GM10248 (cell line): ENCODE results near the gene RAC3.

Experiments
- CTCF ChIA-PET: fragments of 300-600 bp; sonication (Branson Sonifier 250); formaldehyde crosslinking; extraction: SDS; loops from one replicate; lab custom pipeline; 2021; ENCODE audit warnings: antibody characterized with exemption; lab: Yijun Ruan, JAX
- POLR2A ChIA-PET: fragments of 350-650 bp; sonication (Branson Sonifier 250); formaldehyde crosslinking; extraction: SDS; loops from one replicate; lab custom pipeline; 2020; ENCODE audit warnings: antibody characterized with exemption; lab: Yijun Ruan, JAX
- DNase-seq: peaks from one replicate; pipeline ENCODE4 v3.0.0; 2012; ENCODE audit errors: extremely low spot score
- TF ChIP-seq, protein P1 (sequence below): IDR thresholded peaks from 2 replicates; pipeline ENCODE4 v1.5.1; 2012; ENCODE audit warnings: mild to moderate bottlenecking, low read depth; ENCODE audit errors: extremely low read depth, missing control alignments, control extremely low read depth

RAC3 gene

DNA sequence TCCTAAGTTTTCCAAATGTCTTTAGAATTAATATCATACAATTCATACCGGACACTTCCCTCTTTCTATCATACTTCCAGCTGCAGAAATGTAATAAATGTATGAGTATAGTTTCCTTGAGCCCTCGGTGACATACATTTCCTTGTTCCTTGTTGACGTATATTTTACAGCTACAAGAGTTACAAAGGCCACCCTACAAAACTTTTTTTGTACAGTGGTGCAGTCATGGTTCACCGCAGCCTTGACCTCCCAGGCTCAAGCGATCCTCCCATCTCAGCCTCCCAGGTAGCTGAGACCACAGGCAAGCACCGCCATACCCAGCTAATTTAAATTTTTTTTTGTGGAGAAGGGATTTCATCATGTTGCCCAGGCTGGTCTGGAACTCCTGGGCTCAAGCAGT is 41.3 kb downstream of the RAC3 start:
- CTCF ChIA-PET: interaction anchor here (0.7 to 1.2 kb wide), 2 partner anchors 35 to 114 kb away, joined by 3 to 5 read pairs; partner anchors contain the start of gene DCXR
- no peak for DNase-seq
- TF ChIP-seq, protein P1, sequence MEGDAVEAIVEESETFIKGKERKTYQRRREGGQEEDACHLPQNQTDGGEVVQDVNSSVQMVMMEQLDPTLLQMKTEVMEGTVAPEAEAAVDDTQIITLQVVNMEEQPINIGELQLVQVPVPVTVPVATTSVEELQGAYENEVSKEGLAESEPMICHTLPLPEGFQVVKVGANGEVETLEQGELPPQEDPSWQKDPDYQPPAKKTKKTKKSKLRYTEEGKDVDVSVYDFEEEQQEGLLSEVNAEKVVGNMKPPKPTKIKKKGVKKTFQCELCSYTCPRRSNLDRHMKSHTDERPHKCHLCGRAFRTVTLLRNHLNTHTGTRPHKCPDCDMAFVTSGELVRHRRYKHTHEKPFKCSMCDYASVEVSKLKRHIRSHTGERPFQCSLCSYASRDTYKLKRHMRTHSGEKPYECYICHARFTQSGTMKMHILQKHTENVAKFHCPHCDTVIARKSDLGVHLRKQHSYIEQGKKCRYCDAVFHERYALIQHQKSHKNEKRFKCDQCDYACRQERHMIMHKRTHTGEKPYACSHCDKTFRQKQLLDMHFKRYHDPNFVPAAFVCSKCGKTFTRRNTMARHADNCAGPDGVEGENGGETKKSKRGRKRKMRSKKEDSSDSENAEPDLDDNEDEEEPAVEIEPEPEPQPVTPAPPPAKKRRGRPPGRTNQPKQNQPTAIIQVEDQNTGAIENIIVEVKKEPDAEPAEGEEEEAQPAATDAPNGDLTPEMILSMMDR: no peak
- POLR2A ChIA-PET: no interaction called here

DNA sequence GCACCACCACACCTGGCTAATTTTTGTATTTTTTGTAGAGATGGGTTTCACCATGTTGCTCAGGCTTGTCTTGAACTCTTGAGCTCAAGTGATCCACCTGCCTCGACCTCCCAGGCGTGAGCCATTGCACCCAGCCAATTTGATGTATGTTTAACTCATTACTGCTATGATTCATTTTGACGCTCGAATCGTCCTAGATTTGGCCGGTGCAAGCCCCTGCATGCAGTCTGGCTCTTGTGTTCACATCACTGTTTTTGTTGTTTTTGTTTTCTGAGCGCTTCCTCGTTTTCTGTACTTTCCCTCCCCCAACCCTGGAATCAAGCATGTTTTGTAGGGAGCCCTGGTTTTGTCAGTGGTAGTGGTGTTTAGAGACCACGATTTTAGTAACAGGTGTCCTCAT is 42.0 kb downstream of the RAC3 start:
- ChIA-PET POLR2A (no interaction called here), CTCF (interaction anchor here (0.7 to 1.6 kb wide), 3 partner anchors 20 to 114 kb away, joined by 3 to 5 read pairs (median 3); partner anchors contain the start of gene DCXR)
- TF ChIP-seq, protein P1: no peak
- no peak for DNase-seq

DNA sequence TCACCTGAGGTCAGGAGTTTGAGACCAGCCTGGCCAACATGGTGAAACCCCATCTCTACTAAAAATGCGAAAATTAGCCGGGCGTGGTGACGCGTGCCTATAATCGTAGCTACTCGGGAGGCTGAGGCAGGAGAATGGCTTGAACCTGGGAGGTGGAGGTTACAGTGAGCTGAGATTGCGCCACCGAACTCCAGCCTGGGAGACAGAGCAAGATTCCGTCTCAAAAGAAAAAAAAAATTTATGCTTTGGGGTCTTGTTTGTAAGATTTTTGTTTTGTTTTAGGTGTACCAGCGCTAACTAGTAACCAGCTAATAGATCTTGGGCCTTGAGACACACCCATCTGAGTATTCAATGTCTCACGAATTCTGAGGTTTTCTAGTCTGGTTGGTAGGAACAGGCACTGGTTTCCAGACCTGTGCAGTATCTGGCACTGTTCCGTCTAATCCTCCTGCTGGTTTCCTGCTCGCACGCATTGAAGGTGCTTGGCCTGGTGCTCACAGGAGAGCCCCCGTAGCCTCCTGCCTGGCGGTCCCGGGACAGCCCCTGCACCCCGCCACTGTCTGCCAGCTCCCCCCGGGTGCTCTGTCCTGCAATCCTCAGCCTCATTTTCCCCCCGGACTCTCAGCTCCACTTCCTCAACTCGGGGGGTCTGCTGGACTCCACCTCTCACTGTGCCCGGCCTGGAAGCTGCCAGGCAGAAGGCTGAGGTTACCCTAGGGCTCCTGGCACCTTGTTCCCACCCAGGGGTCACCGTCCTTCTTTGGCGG is 44.7 kb downstream of the RAC3 start:
- DNase-seq: no peak
- TF ChIP-seq, protein P1: no peak
- ChIA-PET POLR2A (interaction anchor here (0.5 to 1.1 kb wide), 2 partner anchors 10 to 269 kb away, joined by 3 to 4 read pairs; no protein-coding TSS in a partner anchor), CTCF (interaction anchor here (0.9 to 2.4 kb wide), 4 partner anchors 9 to 46 kb away, joined by 3 to 5 read pairs (median 3); partner anchors contain the start of gene DCXR)

DNA sequence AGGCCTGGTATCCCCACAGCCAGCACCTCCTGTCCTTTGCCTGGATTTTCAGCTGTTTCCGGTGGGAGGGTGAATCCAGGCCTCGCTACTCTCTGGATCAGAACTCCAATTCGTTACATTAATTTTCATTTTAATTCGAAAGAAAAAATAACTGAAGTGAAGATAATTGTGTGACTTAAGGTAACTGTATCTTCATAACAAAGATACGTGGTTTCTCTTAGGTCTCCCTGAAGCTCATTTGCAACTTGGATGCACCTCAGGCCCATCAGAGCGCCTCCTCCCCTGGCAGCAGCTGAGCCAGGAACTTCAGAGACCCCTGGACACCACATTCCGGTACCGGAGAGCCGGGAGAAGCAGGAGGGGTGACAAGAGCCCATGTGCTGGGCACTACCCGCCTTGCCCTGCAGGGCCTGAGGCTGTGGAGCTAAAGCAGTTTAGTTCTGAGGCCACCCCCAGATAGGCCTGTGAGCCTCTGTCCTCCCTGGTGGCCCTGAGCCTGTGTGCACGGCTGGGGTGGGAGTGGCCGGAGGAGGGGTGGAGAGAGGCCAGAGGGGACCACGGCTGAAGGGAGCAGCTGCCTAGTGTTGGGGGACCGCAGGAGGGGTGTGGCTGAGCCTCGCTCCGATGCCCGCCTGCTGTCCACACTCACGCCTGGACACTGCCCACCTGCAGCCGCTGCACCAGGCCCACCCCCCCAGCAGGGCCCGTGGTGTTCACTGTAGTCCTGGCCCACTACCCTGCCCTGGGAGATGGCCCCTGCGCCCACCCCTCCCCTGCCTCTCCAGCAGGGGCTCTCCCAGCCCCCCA is 45.5 kb downstream of the RAC3 start:
- DNase-seq: no peak
- TF ChIP-seq, protein P1: no peak
- ChIA-PET POLR2A (interaction anchor here (1.1 kb wide), 1 partner anchor 9 kb away, joined by 3 read pairs; no protein-coding TSS in a partner anchor), CTCF (interaction anchor here (0.9 to 2.4 kb wide), 4 partner anchors 8 to 46 kb away, joined by 3 to 5 read pairs (median 3); partner anchors contain the start of gene DCXR)

DNA sequence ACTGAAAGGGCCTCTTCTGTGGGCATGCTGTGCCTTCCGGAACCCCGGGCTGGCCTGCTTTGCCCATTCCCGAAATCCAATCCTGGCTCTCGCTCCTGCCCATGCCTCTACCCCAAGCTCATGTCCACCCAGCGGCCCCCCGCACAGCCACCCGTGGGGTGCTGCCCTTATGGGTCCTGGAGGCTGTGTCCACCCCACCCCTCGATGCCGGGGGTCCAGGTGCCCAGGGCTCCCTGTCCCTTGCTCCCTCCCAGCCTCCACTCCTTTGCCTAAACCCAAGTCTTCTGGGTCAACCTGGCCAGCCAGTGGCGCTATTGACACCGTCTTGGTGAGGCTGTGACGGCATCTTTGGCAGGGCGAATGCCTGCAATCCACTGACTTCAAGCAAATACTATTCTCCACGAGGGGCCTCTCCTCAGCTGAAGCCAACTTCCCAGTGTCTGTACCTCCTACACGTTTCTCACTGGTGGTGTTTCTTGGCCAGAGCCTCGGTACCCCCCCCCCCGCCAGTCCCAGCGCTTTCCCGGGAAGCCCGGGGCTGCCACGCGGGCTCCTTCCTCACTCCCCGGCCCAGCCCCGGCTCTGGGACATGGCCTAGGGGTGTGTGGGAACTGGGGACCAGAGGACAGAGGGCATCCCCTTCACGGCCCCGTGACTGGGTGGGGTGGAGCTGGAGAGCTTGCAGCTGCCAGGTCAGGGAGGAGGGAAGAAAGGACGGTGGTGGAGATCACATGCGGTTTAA is 46.3 kb downstream of the RAC3 start:
- POLR2A ChIA-PET: no interaction called here
- CTCF ChIA-PET: interaction anchor here (2.4 kb wide), 1 partner anchor 18 kb away, joined by 5 read pairs; no protein-coding TSS in a partner anchor
- TF ChIP-seq, protein P1: no peak
- no peak for DNase-seq

DNA sequence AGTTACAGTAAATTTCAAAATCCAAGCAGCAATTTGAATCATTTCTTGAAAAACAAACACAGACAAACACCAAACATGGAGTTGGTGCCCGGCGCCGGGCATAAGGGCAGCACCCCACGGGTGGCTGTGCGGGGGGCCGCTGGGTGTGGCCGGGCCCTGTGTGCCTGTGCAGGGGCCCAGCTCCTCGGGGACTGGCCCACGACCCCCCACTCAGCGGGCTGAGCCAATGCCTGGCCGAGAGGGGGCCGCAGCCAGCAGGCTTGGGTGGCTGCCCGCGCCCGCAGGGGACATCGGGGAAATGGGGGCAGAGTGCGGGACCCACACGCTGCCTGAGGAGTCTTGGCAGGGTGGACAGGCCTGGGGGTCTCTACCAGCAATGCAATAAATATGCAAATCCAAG is 47.0 kb downstream of the RAC3 start:
- ChIA-PET CTCF (no interaction called here), POLR2A (no interaction called here)
- TF ChIP-seq, protein P1: no peak
- no peak for DNase-seq
